Neural progenitor cell (in vitro differentiated cells): ENCODE measurements around the gene NACAD. TPM values are rescaled to one million over a fixed set of nuclear protein-coding genes. Genes with fewer than 3 reads are reported as not detected.

Experiments used
- DNase-seq: peaks from one replicate; pipeline ENCODE4 v3.0.0-alpha.2; 2016; ENCODE audit warnings: low spot score
- H2AFZ ChIP-seq: fragments of 200-600 bp; sonication (generic); replicated peaks from 2 replicates; pipeline ENCODE4 v1.6.1; 2016; ENCODE audit warnings: antibody characterized with exemption
- H3F3A ChIP-seq: fragments of 200-600 bp; sonication (generic); 2 replicates; pipeline ENCODE4 v1.6.1; 2016; ENCODE audit warnings: antibody characterized with exemption, low read depth
- H3K27ac ChIP-seq: fragments of 200-600 bp; sonication (generic); 2 replicates; pipeline ENCODE4 v1.5.1; 2016; ENCODE audit warnings: mild to moderate bottlenecking
- H3K27me3 ChIP-seq: fragments of 200-600 bp; sonication (generic); 2 replicates; pipeline ENCODE4 v1.6.1; 2016; ENCODE audit warnings: mild to moderate bottlenecking, moderate library complexity
- H3K36me3 ChIP-seq: fragments of 200-600 bp; sonication (generic); 2 replicates; pipeline ENCODE4 v1.5.1; 2016
- H3K4me1 ChIP-seq: fragments of 200-600 bp; sonication (generic); 2 replicates; pipeline ENCODE4 v1.6.1; 2016; ENCODE audit warnings: mixed run types
- H3K4me2 ChIP-seq: fragments of 200-600 bp; sonication (generic); 2 replicates; pipeline ENCODE4 v1.6.1; 2016
- H3K4me3 ChIP-seq: fragments of 200-600 bp; sonication (generic); 2 replicates; pipeline ENCODE4 v1.5.1; 2016
- H3K79me2 ChIP-seq: fragments of 200-600 bp; sonication (generic); 2 replicates; pipeline ENCODE4 v1.6.1; 2016; ENCODE audit warnings: low read depth
- H3K9ac ChIP-seq: fragments of 200-600 bp; sonication (generic); 2 replicates; pipeline ENCODE4 v1.6.1; 2016
- H3K9me3 ChIP-seq: fragments of 200-600 bp; sonication (generic); 2 replicates; pipeline ENCODE4 v1.5.1; 2016; ENCODE audit warnings: low read depth
- H4K20me1 ChIP-seq: fragments of 200-600 bp; sonication (generic); 2 replicates; pipeline ENCODE4 v1.6.1; 2016; ENCODE audit warnings: low read depth
- H3K27ac Mint-ChIP-seq: 3 replicates; pipeline ENCODE4 v1.8.0; 2021; ENCODE audit warnings: mixed read lengths
- H3K27me3 Mint-ChIP-seq: 2 replicates; pipeline ENCODE4 v1.8.0; 2022; ENCODE audit warnings: low read depth, mild to moderate bottlenecking, inconsistent platforms, moderate library complexity, mixed read lengths; ENCODE audit not compliant: insufficient read depth
- H3K36me3 Mint-ChIP-seq: 3 replicates; pipeline ENCODE4 v1.8.0; 2021; ENCODE audit warnings: mixed read lengths
- H3K4me1 Mint-ChIP-seq: 3 replicates; pipeline ENCODE4 v1.8.0; 2021; ENCODE audit warnings: mixed read lengths
- H3K4me3 Mint-ChIP-seq: 3 replicates; pipeline ENCODE4 v1.8.0; 2021; ENCODE audit warnings: mild to moderate bottlenecking, moderate library complexity, mixed read lengths
- H3K9me3 Mint-ChIP-seq: 3 replicates; pipeline ENCODE4 v1.8.0; 2020; ENCODE audit warnings: mixed read lengths
- CTCF ChIP-seq: fragments of 200-600 bp; sonication (generic); IDR thresholded peaks from 2 replicates; pipeline ENCODE4 v1.5.1; 2017; ENCODE audit warnings: antibody characterized with exemption, mild to moderate bottlenecking
- EZH2 ChIP-seq: fragments of 200-600 bp; sonication (generic); IDR thresholded peaks from 2 replicates; pipeline ENCODE4 v1.6.1; 2017; ENCODE audit warnings: antibody characterized with exemption, mild to moderate bottlenecking, moderate library complexity
- EZH2phosphoT487 ChIP-seq: fragments of 200-600 bp; sonication (generic); IDR thresholded peaks from 2 replicates; pipeline ENCODE4 v1.6.1; 2017; ENCODE audit warnings: antibody characterized with exemption
- total RNA-seq: library from RNA; depleted of rRNA; stranded (reverse); fragments of >200 nt; gene quantifications from 2 replicates; pipeline ENCODE4 v1.2.3, GENCODE V29; 2015; ENCODE audit warnings: low replicate concordance

NACAD gene
- total RNA-seq, 1 donor from 2014 or later = 0.39 TPM

GRCh38 chr7:45119550-45119949, 30.8 kb upstream of the NACAD start:
- H3K9me3 Mint-ChIP-seq = no peaks in the 10 kb centered on the region
- H3K4me3 Mint-ChIP-seq = no peak overlapping the region
- Histone ChIP-seq H3K27me3 (peaks cover 29% of the 10 kb centered on the region), H3F3A (no peaks in the 10 kb centered on the region), H3K4me1 (peaks cover 9% of the 10 kb centered on the region), H3K4me3 (no peak overlapping the region), H3K79me2 (no peaks in the 10 kb centered on the region), H3K9me3 (no peaks in the 10 kb centered on the region), H3K36me3 (no peaks in the 10 kb centered on the region), H3K27ac (no peak overlapping the region), H3K4me2 (no peak overlapping the region), H4K20me1 (no peaks in the 10 kb centered on the region), H3K9ac (no peak overlapping the region), H2AFZ (no peak overlapping the region)
- no peak for TF ChIP-seq EZH2phosphoT487
- no peak for TF ChIP-seq EZH2
- TF ChIP-seq CTCF = no peak
- no peaks in the 10 kb centered on the region for H3K36me3 Mint-ChIP-seq
- no peak for DNase-seq
- H3K27ac Mint-ChIP-seq = no peak overlapping the region
- peaks cover 6% of the 10 kb centered on the region for H3K27me3 Mint-ChIP-seq
- peaks cover 4% of the 10 kb centered on the region for H3K4me1 Mint-ChIP-seq

GRCh38 chr7:45118889-45119331, 30.1 kb upstream of the NACAD start:
- H3K9me3 Mint-ChIP-seq = no peaks in the 10 kb centered on the region
- H3K4me3 ChIP-seq = no peak overlapping the region
- DNase-seq = no peak
- no peak overlapping the region for H3K9ac ChIP-seq
- H3K4me3 Mint-ChIP-seq = no peak overlapping the region
- no peaks in the 10 kb centered on the region for H3F3A ChIP-seq
- peaks cover 9% of the 10 kb centered on the region for H3K27me3 Mint-ChIP-seq
- H3K79me2 ChIP-seq = no peaks in the 10 kb centered on the region
- peaks cover 4% of the 10 kb centered on the region for H3K4me1 Mint-ChIP-seq
- TF ChIP-seq CTCF = no peak
- TF ChIP-seq EZH2phosphoT487 = no peak
- TF ChIP-seq EZH2 = no peak
- H3K27ac ChIP-seq = no peak overlapping the region
- H3K4me2 ChIP-seq = no peak overlapping the region
- H3K9me3 ChIP-seq = no peaks in the 10 kb centered on the region
- H2AFZ ChIP-seq = no peak overlapping the region
- peaks cover 35% of the 10 kb centered on the region for H3K27me3 ChIP-seq
- peaks cover 4% of the 10 kb centered on the region for H3K4me1 ChIP-seq
- H3K36me3 ChIP-seq = no peaks in the 10 kb centered on the region
- H4K20me1 ChIP-seq = no peaks in the 10 kb centered on the region
- H3K36me3 Mint-ChIP-seq = no peaks in the 10 kb centered on the region
- H3K27ac Mint-ChIP-seq = no peak overlapping the region

- Mint-ChIP-seq H3K27me3 (peaks cover 8% of the 10 kb centered on the region), H3K4me3 (no peak overlapping the region), H3K9me3 (no peaks in the 10 kb centered on the region), H3K36me3 (no peaks in the 10 kb centered on the region), H3K4me1 (no peaks in the 10 kb centered on the region), H3K27ac (no peak overlapping the region)
- H3K9me3 ChIP-seq = no peaks in the 10 kb centered on the region
- no peaks in the 10 kb centered on the region for H3F3A ChIP-seq
- no peak overlapping the region for H3K27ac ChIP-seq
- H3K79me2 ChIP-seq = no peaks in the 10 kb centered on the region
- H3K4me3 ChIP-seq = no peak overlapping the region
- H4K20me1 ChIP-seq = no peaks in the 10 kb centered on the region
- peaks cover 41% of the 10 kb centered on the region for H3K27me3 ChIP-seq
- H3K36me3 ChIP-seq = no peaks in the 10 kb centered on the region
- no peak overlapping the region for H3K9ac ChIP-seq
- no peak overlapping the region for H3K4me2 ChIP-seq
- DNase-seq = no peak
- no peak for TF ChIP-seq EZH2phosphoT487
- no peak for TF ChIP-seq CTCF
- no peak for TF ChIP-seq EZH2
- no peak overlapping the region for H2AFZ ChIP-seq
- no peaks in the 10 kb centered on the region for H3K4me1 ChIP-seq
These were observed 29.5 kb upstream of the NACAD start for GRCh38 chr7:45118292-45118691.
